ENCODE data around the gene ATXN1. TPM values are rescaled to one million over a fixed set of nuclear protein-coding genes. Genes with fewer than 3 reads are reported as not detected.

ATXN1 gene
- total and polyA plus RNA-seq, 2 experiments from 2014 or later = 14.2 to 20.1 TPM

GRCh38 chr6:16503241-16503775 lies 258.0 kb downstream of the ATXN1 start:
- in situ Hi-C loops (cut with MboI) = loop anchor here (25.0 kb wide), 1 partner anchor 584 kb away; no protein-coding TSS in a partner anchor

GRCh38 chr6:16498957-16499356 lies 262.3 kb downstream of the ATXN1 start:
- Histone ChIP-seq H3K9me2 (ENCODE audit: insufficient read depth) (no peaks in the 10 kb centered on the region), H3K9me3 (ENCODE audit: low read depth) (no peaks in the 10 kb centered on the region), H3K4me1 (ENCODE audit: insufficient read depth) (peaks cover 7% of the 10 kb centered on the region; the same call in 1 of the 2 replicates), H4K20me1 (ENCODE audit: insufficient read depth) (no peaks in the 10 kb centered on the region), H3K79me2 (ENCODE audit: insufficient read depth) (peaks cover 19% of the 10 kb centered on the region), H3K9ac (no peak overlapping the region), H3K27me3 (replicated peaks; ENCODE audit: insufficient read depth) (no peaks in the 10 kb centered on the region), H2AFZ (no peak overlapping the region), H3K27ac (no peak overlapping the region), H3K4me2 (ENCODE audit: unreplicated experiment) (no peak overlapping the region), H3F3A (ENCODE audit: insufficient read depth) (no peaks in the 10 kb centered on the region), H3K36me3 (ENCODE audit: low read depth) (no peaks in the 10 kb centered on the region; the same call in 1 of the 2 replicates), H3K4me3 (no peak overlapping the region)
- no peak for TF ChIP-seq EZH2phosphoT487 (IDR thresholded peaks at IDR 0.05; ENCODE audit: insufficient read depth, low read depth)
- in situ Hi-C loops (cut with MboI) = no loop called here
- DNase-seq = no peak

More at GRCh38 chr6:16503241-16503775, 258.0 kb downstream of the ATXN1 start:
- WGBS, 2 experiments (ENCODE audit: low coverage in 1 of 2, low lambda C conversion rate in 2 of 2, missing lambda C conversion rate in 2 of 2) = 82 to 90% methylated on average over 2 of the region's 2 CpGs
- no peaks in the 10 kb centered on the region for H3K27me3 ChIP-seq (replicated peaks; ENCODE audit: insufficient read depth)
- H3K4me2 ChIP-seq (ENCODE audit: unreplicated experiment) = no peak overlapping the region
- H3K36me3 ChIP-seq (ENCODE audit: low read depth) = no peaks in the 10 kb centered on the region; the same call in 1 of the 2 replicates
- H3K9ac ChIP-seq = no peak overlapping the region
- H3F3A ChIP-seq (ENCODE audit: insufficient read depth) = peaks cover 15% of the 10 kb centered on the region
- DNase-seq = no peak
- no peak overlapping the region for H3K4me3 ChIP-seq
- peaks cover 14% of the 10 kb centered on the region for H3K4me1 ChIP-seq (ENCODE audit: insufficient read depth)
- H3K79me2 ChIP-seq (ENCODE audit: insufficient read depth) = peaks cover 27% of the 10 kb centered on the region
- no peak overlapping the region for H2AFZ ChIP-seq
- no peak overlapping the region for H3K27ac ChIP-seq
- no peaks in the 10 kb centered on the region for H4K20me1 ChIP-seq (ENCODE audit: insufficient read depth)
- no peaks in the 10 kb centered on the region for H3K9me2 ChIP-seq (ENCODE audit: insufficient read depth)
- H3K9me3 ChIP-seq (ENCODE audit: low read depth) = no peaks in the 10 kb centered on the region
- TF ChIP-seq EZH2phosphoT487 (IDR thresholded peaks at IDR 0.05; ENCODE audit: insufficient read depth, low read depth) (no peak), EZH2 (IDR thresholded peaks at IDR 0.05; ENCODE audit: insufficient read depth, poor library complexity, severe bottlenecking) (no peak)

- H3K4me1 ChIP-seq (ENCODE audit: insufficient read depth) = peaks cover 7% of the 10 kb centered on the region; the same call in 1 of the 2 replicates
- H3F3A ChIP-seq (ENCODE audit: insufficient read depth) = no peaks in the 10 kb centered on the region
- H2AFZ ChIP-seq = no peak overlapping the region
- no peaks in the 10 kb centered on the region for H3K27me3 ChIP-seq (replicated peaks; ENCODE audit: insufficient read depth)
- no peaks in the 10 kb centered on the region; the same call in 1 of the 2 replicates for H3K36me3 ChIP-seq (ENCODE audit: low read depth)
- no peak overlapping the region for H3K4me2 ChIP-seq (ENCODE audit: unreplicated experiment)
- no peak for TF ChIP-seq EZH2 (IDR thresholded peaks at IDR 0.05; ENCODE audit: insufficient read depth, poor library complexity, severe bottlenecking)
- TF ChIP-seq EZH2phosphoT487 (IDR thresholded peaks at IDR 0.05; ENCODE audit: insufficient read depth, low read depth) = no peak
- H3K27ac ChIP-seq = no peak overlapping the region
- H3K4me3 ChIP-seq = no peak overlapping the region
- no peak for DNase-seq
- no peak overlapping the region for H3K9ac ChIP-seq
- no peaks in the 10 kb centered on the region for H4K20me1 ChIP-seq (ENCODE audit: insufficient read depth)
- peaks cover 18% of the 10 kb centered on the region for H3K79me2 ChIP-seq (ENCODE audit: insufficient read depth)
- no peaks in the 10 kb centered on the region for H3K9me2 ChIP-seq (ENCODE audit: insufficient read depth)
- in situ Hi-C loops (cut with MboI) = no loop called here
- 97 to 98% methylated on average over 1 of the region's 1 CpG for WGBS, 2 experiments (ENCODE audit: low coverage in 1 of 2, low lambda C conversion rate in 2 of 2, missing lambda C conversion rate in 2 of 2)
- no peaks in the 10 kb centered on the region for H3K9me3 ChIP-seq (ENCODE audit: low read depth)
Measured at GRCh38 chr6:16498237-16498636, 263.0 kb downstream of the ATXN1 start.

GRCh38 chr6:16496991-16497801 lies 264.1 kb downstream of the ATXN1 start:
- no peaks in the 10 kb centered on the region for H4K20me1 ChIP-seq (ENCODE audit: insufficient read depth)
- DNase-seq = no peak

More at GRCh38 chr6:16496991-16497801, 264.1 kb downstream of the ATXN1 start:
- Histone ChIP-seq H3K4me2 (ENCODE audit: unreplicated experiment) (no peak overlapping the region), H3F3A (ENCODE audit: insufficient read depth) (no peaks in the 10 kb centered on the region; the same call in 1 of the 2 replicates), H3K79me2 (ENCODE audit: insufficient read depth) (peaks cover 18% of the 10 kb centered on the region), H3K36me3 (ENCODE audit: low read depth) (no peaks in the 10 kb centered on the region; the same call in 1 of the 2 replicates), H3K9me2 (ENCODE audit: insufficient read depth) (no peaks in the 10 kb centered on the region), H3K4me3 (no peak overlapping the region), H3K4me1 (ENCODE audit: insufficient read depth) (peaks cover 7% of the 10 kb centered on the region; the same call in 1 of the 2 replicates), H3K27me3 (replicated peaks; ENCODE audit: insufficient read depth) (no peaks in the 10 kb centered on the region), H3K9me3 (ENCODE audit: low read depth) (no peaks in the 10 kb centered on the region), H3K9ac (no peak overlapping the region), H3K27ac (no peak overlapping the region), H2AFZ (no peak overlapping the region)
- TF ChIP-seq EZH2 (IDR thresholded peaks at IDR 0.05; ENCODE audit: insufficient read depth, poor library complexity, severe bottlenecking) (no peak), EZH2phosphoT487 (IDR thresholded peaks at IDR 0.05; ENCODE audit: insufficient read depth, low read depth) (no peak)
- in situ Hi-C loops (cut with MboI) = no loop called here
- WGBS, 2 experiments (ENCODE audit: low coverage in 1 of 2, low lambda C conversion rate in 2 of 2, missing lambda C conversion rate in 2 of 2) = 69 to 73% methylated on average over 11 of the region's 11 CpGs

All from GM23248 (cell line).